Activated CD8-positive, alpha-beta T cell treated with anti-CD3 and anti-CD28 coated beads for 36 hours (primary cell): ENCODE data around the gene RAB10. TPM values are rescaled to one million over a fixed set of nuclear protein-coding genes. Genes with fewer than 3 reads are reported as not detected.
"Not testable (repeated sequence)": the region's sequence is repeated elsewhere in the genome, so short reads cannot be mapped to it uniquely, and the experiment has no call there.

Experiments
- ATAC-seq: fragments of 200-7000 bp; cut with Tn5 transposase; one replicate; pipeline ENCODE4 v1.10.0; 2021; ENCODE audit warnings: mild to moderate bottlenecking, moderate library complexity
- CTCF ChIA-PET: fragments of 350-600 bp; sonication (Branson Sonifier 250); formaldehyde crosslinking; loops from one replicate; lab custom pipeline; 2021; ENCODE audit warnings: antibody characterized with exemption; lab: Charles Lee
- POLR2A ChIA-PET: fragments of 350-600 bp; sonication (Branson Sonifier 250); formaldehyde crosslinking; loops from one replicate; lab custom pipeline; 2021; ENCODE audit warnings: antibody characterized with exemption; lab: Charles Lee
- DNase-seq: peaks from one replicate; pipeline ENCODE4 v3.0.0-alpha.2; 2020
- H3K27ac Mint-ChIP-seq: one replicate; pipeline ENCODE4 v1.8.0; 2021; ENCODE audit warnings: mild to moderate bottlenecking, mixed read lengths
- H3K27me3 Mint-ChIP-seq: one replicate; pipeline ENCODE4 v1.8.0; 2021; ENCODE audit warnings: mixed read lengths
- H3K36me3 Mint-ChIP-seq: one replicate; pipeline ENCODE4 v1.8.0; 2021; ENCODE audit warnings: low read depth, mixed read lengths
- H3K4me1 Mint-ChIP-seq: one replicate; pipeline ENCODE4 v1.8.0; 2021; ENCODE audit warnings: low read depth, mixed read lengths
- H3K4me3 Mint-ChIP-seq: one replicate; pipeline ENCODE4 v1.8.0; 2021; ENCODE audit warnings: mild to moderate bottlenecking, moderate library complexity, mixed read lengths
- H3K9me3 Mint-ChIP-seq: one replicate; pipeline ENCODE4 v1.8.0; 2021; ENCODE audit warnings: mixed read lengths
- intact Hi-C: fragments of 100-400 bp; cut with micrococcal nuclease; formaldehyde crosslinking; loops from one replicate; pipeline ENCODE4 v1.10.0; 2022
- total RNA-seq, 2 experiments: library from RNA; stranded (reverse); gene quantifications; one replicate each; pipeline ENCODE4 v1.2.3, GENCODE V29; 2021
- TF ChIP-seq, protein P1 (sequence below): fragments of 200-600 bp; IDR thresholded peaks from one replicate; pipeline ENCODE4 v1.8.0; 2022; ENCODE audit warnings: antibody characterized with exemption, mild to moderate bottlenecking

RAB10 gene
- total RNA-seq, 2 experiments from 2014 or later = 89.5 to 102 TPM

DNA sequence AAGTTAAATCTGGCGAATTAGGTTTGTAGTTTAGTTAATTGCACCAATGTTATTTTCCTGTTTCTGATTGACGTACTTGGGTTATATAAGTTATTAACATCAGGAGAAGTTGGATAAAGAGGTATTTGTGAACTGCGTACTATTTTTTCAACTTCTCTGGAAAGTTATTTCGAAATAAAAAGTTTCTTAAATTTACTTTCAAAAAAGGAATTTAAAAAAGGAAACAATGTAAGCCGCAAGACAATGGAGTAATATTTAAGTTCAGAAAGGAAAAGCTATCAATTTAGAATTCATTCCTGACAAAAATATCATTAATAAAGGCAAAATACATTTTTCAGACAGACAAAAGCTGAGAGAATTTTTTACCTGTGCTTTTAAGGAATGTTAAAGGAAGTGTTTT, 47.7 kb downstream of the RAB10 start:
- intact Hi-C loops = no loop called here
- Mint-ChIP-seq H3K27me3 (no peaks in the 10 kb centered on the region), H3K27ac (no peak overlapping the region), H3K9me3 (peaks cover 30% of the 10 kb centered on the region), H3K36me3 (peaks cover 56% of the 10 kb centered on the region), H3K4me1 (peaks cover 33% of the 10 kb centered on the region), H3K4me3 (no peak overlapping the region)
- ChIA-PET POLR2A (interaction anchor here (1.4 kb wide), 1 partner anchor 21 kb away, joined by 3 read pairs; no protein-coding TSS in a partner anchor), CTCF (interaction anchor here (0.7 kb wide), 1 partner anchor 130 kb away, joined by 3 read pairs; no protein-coding TSS in a partner anchor)
- TF ChIP-seq, protein P1, sequence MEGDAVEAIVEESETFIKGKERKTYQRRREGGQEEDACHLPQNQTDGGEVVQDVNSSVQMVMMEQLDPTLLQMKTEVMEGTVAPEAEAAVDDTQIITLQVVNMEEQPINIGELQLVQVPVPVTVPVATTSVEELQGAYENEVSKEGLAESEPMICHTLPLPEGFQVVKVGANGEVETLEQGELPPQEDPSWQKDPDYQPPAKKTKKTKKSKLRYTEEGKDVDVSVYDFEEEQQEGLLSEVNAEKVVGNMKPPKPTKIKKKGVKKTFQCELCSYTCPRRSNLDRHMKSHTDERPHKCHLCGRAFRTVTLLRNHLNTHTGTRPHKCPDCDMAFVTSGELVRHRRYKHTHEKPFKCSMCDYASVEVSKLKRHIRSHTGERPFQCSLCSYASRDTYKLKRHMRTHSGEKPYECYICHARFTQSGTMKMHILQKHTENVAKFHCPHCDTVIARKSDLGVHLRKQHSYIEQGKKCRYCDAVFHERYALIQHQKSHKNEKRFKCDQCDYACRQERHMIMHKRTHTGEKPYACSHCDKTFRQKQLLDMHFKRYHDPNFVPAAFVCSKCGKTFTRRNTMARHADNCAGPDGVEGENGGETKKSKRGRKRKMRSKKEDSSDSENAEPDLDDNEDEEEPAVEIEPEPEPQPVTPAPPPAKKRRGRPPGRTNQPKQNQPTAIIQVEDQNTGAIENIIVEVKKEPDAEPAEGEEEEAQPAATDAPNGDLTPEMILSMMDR = no peak
- no peak for DNase-seq
- no peak for ATAC-seq

GRCh38 chr2:26086155-26086637, 52.3 kb downstream of the RAB10 start:
- ChIA-PET POLR2A (interaction anchor here (1.0 to 1.4 kb wide), 2 partner anchors 51 to 53 kb away, joined by 3 to 4 read pairs; partner anchors contain the start of gene RAB10), CTCF (interaction anchor here (0.9 to 4.5 kb wide), 7 partner anchors 11 to 234 kb away, joined by 3 to 28 read pairs (median 4); no protein-coding TSS in a partner anchor)
- TF ChIP-seq, protein P1 = no peak
- Mint-ChIP-seq H3K27me3 (no peaks in the 10 kb centered on the region), H3K9me3 (peaks cover 11% of the 10 kb centered on the region), H3K36me3 (peaks cover 26% of the 10 kb centered on the region), H3K4me1 (peaks cover 48% of the 10 kb centered on the region), H3K4me3 (peak overlapping the region; percentile 5), H3K27ac (peak overlapping the region; percentile 78)
- ATAC-seq = peak; percentile 83
- peak; percentile 35 for DNase-seq
- intact Hi-C loops = no loop called here

GRCh38 chr2:26086779-26087178, 52.9 kb downstream of the RAB10 start:
- Mint-ChIP-seq H3K9me3 (peaks cover 9% of the 10 kb centered on the region), H3K27me3 (no peaks in the 10 kb centered on the region), H3K27ac (peak overlapping the region; percentile 78), H3K4me1 (peaks cover 53% of the 10 kb centered on the region), H3K4me3 (no peak overlapping the region), H3K36me3 (peaks cover 24% of the 10 kb centered on the region)
- intact Hi-C loops = no loop called here
- ATAC-seq = no peak
- TF ChIP-seq, protein P1 = no peak
- ChIA-PET POLR2A (interaction anchor here (1.0 to 1.4 kb wide), 2 partner anchors 52 to 53 kb away, joined by 3 to 4 read pairs; partner anchors contain the start of gene RAB10), CTCF (interaction anchor here (0.9 to 4.5 kb wide), 12 partner anchors 9 to 213 kb away, joined by 3 to 28 read pairs (median 6); no protein-coding TSS in a partner anchor)
- no peak for DNase-seq

- CTCF ChIA-PET = interaction anchor here (0.6 to 4.5 kb wide), 36 partner anchors 8 to 490 kb away, joined by 3 to 28 read pairs (median 4); partner anchors contain the start of gene KIF3C
These were observed 54.3 kb downstream of the RAB10 start for GRCh38 chr2:26088038-26088643.

GRCh38 chr2:26088931-26089330, 55.0 kb downstream of the RAB10 start:
- H3K4me3 Mint-ChIP-seq, H3K27ac Mint-ChIP-seq, POLR2A ChIA-PET, H3K27me3 Mint-ChIP-seq, DNase-seq, H3K9me3 Mint-ChIP-seq, intact Hi-C loops, ATAC-seq: not testable (repeated sequence)
- peaks cover 29% of the 10 kb centered on the region for H3K36me3 Mint-ChIP-seq
- CTCF ChIA-PET = interaction anchor here (0.9 to 4.5 kb wide), 8 partner anchors 10 to 137 kb away, joined by 3 to 28 read pairs (median 6); no protein-coding TSS in a partner anchor
- peaks cover 69% of the 10 kb centered on the region for H3K4me1 Mint-ChIP-seq

More at GRCh38 chr2:26088038-26088643, 54.3 kb downstream of the RAB10 start:
- ATAC-seq (peak; percentile 66), DNase-seq (peak; percentile 44)
- Mint-ChIP-seq H3K36me3 (peaks cover 26% of the 10 kb centered on the region), H3K4me3 (no peak overlapping the region), H3K9me3 (peaks cover 3% of the 10 kb centered on the region), H3K4me1 (peaks cover 66% of the 10 kb centered on the region), H3K27me3 (no peaks in the 10 kb centered on the region), H3K27ac (no peak overlapping the region)
- POLR2A ChIA-PET = no interaction called here
- intact Hi-C loops = no loop called here
- TF ChIP-seq, protein P1 = peak; percentile 87
